Ishikawa (cell line): ENCODE measurements around the gene WDR48.

Experiments
- CEBPB ChIP-seq: IDR thresholded peaks from 2 replicates; pipeline ENCODE4 v1.6.1; 2012
- CREB1 ChIP-seq: IDR thresholded peaks from 2 replicates; pipeline ENCODE4 v1.6.1; 2012; ENCODE audit warnings: low read depth
- EGR1 ChIP-seq: IDR thresholded peaks from 2 replicates; pipeline ENCODE4 v1.6.1; 2012
- EP300 ChIP-seq: IDR thresholded peaks from 2 replicates; pipeline ENCODE4 v1.6.1; 2012; ENCODE audit warnings: borderline replicate concordance
- FOXM1 ChIP-seq: IDR thresholded peaks from 2 replicates; pipeline ENCODE4 v1.6.1; 2012; ENCODE audit warnings: low read depth, borderline replicate concordance
- NFIC ChIP-seq: IDR thresholded peaks from 2 replicates; pipeline ENCODE4 v1.6.1; 2012
- RAD21 ChIP-seq: IDR thresholded peaks from 2 replicates; pipeline ENCODE4 v1.6.1; 2012; ENCODE audit warnings: low read depth
- TAF1 ChIP-seq: IDR thresholded peaks from 2 replicates; pipeline ENCODE4 v1.6.1; 2012; ENCODE audit warnings: low read depth, mild to moderate bottlenecking
- TCF12 ChIP-seq: IDR thresholded peaks from 2 replicates; pipeline ENCODE4 v1.6.1; 2012; ENCODE audit warnings: low read depth
- TEAD4 ChIP-seq: IDR thresholded peaks from 2 replicates; pipeline ENCODE4 v1.6.1; 2012
- YY1 ChIP-seq: IDR thresholded peaks from 2 replicates; pipeline ENCODE4 v1.6.1; 2012; ENCODE audit warnings: low read depth
- ZBTB7A ChIP-seq: IDR thresholded peaks from 2 replicates; pipeline ENCODE4 v1.6.1; 2012; ENCODE audit warnings: low read depth
- TF ChIP-seq, protein P1 (sequence below): IDR thresholded peaks from 2 replicates; pipeline ENCODE4 v1.6.1; 2012; ENCODE audit warnings: low read depth, mild to moderate bottlenecking
- TF ChIP-seq, protein P2 (sequence below): IDR thresholded peaks from 2 replicates; pipeline ENCODE4 v1.6.1; 2012
- TF ChIP-seq, protein P3 (sequence below): IDR thresholded peaks from 2 replicates; pipeline ENCODE4 v1.6.1; 2012

The WDR48 gene

DNA sequence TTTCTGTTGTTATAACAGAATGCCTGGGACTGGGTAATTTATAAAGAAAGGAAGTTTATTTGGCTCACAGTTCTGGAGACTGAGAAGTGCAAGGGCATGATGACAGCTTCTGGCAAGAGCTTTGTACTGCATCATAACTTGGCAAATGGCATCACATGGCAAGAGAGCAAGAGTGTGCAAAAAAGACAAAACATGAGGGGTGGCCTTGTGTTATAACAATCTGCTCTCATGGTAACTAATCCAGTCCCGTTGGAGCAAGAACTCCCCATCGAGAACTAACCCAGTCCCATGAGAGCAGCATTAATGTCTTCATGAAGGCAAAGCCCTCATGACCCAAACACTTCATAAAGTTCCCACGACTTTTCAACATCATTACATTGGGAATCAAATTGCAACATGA, 23.3 kb upstream of the WDR48 start:
- TF ChIP-seq, protein P1, sequence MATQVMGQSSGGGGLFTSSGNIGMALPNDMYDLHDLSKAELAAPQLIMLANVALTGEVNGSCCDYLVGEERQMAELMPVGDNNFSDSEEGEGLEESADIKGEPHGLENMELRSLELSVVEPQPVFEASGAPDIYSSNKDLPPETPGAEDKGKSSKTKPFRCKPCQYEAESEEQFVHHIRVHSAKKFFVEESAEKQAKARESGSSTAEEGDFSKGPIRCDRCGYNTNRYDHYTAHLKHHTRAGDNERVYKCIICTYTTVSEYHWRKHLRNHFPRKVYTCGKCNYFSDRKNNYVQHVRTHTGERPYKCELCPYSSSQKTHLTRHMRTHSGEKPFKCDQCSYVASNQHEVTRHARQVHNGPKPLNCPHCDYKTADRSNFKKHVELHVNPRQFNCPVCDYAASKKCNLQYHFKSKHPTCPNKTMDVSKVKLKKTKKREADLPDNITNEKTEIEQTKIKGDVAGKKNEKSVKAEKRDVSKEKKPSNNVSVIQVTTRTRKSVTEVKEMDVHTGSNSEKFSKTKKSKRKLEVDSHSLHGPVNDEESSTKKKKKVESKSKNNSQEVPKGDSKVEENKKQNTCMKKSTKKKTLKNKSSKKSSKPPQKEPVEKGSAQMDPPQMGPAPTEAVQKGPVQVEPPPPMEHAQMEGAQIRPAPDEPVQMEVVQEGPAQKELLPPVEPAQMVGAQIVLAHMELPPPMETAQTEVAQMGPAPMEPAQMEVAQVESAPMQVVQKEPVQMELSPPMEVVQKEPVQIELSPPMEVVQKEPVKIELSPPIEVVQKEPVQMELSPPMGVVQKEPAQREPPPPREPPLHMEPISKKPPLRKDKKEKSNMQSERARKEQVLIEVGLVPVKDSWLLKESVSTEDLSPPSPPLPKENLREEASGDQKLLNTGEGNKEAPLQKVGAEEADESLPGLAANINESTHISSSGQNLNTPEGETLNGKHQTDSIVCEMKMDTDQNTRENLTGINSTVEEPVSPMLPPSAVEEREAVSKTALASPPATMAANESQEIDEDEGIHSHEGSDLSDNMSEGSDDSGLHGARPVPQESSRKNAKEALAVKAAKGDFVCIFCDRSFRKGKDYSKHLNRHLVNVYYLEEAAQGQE: no peak
- no peak for TF ChIP-seq ZBTB7A
- TF ChIP-seq TCF12: no peak
- TF ChIP-seq FOXM1: no peak
- TF ChIP-seq EP300: no peak
- no peak for TF ChIP-seq EGR1
- no peak for TF ChIP-seq TEAD4
- TF ChIP-seq RAD21: no peak
- no peak for TF ChIP-seq TAF1
- no peak for TF ChIP-seq CREB1
- TF ChIP-seq, protein P2, sequence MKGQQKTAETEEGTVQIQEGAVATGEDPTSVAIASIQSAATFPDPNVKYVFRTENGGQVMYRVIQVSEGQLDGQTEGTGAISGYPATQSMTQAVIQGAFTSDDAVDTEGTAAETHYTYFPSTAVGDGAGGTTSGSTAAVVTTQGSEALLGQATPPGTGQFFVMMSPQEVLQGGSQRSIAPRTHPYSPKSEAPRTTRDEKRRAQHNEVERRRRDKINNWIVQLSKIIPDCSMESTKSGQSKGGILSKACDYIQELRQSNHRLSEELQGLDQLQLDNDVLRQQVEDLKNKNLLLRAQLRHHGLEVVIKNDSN: no peak
- no peak for TF ChIP-seq YY1

DNA sequence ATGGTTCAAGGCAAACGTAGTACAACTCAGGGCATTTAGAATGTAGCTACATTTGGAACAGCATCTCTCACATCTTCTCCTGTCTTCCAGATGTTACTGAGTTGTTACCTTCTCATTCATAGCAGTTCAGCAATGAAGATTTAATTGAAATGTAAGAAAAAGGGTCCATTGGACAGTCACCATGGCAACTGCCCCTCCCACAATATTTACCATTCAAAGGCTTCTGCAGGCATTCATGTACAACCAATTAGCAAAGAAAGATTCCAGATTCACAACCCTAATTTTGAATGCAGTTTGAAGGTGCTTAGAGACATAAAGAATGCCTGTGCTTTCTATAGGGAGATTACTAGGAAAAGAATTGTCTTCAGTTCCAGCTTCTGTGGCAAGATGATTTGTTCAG, 22.3 kb upstream of the WDR48 start:
- TF ChIP-seq TCF12 (no peak), RAD21 (no peak), NFIC (no peak), CREB1 (no peak), EP300 (no peak), YY1 (no peak), FOXM1 (no peak), TAF1 (no peak), CEBPB (no peak), EGR1 (no peak), ZBTB7A (no peak), TEAD4 (no peak)
- TF ChIP-seq, protein P1: no peak
- TF ChIP-seq, protein P3, sequence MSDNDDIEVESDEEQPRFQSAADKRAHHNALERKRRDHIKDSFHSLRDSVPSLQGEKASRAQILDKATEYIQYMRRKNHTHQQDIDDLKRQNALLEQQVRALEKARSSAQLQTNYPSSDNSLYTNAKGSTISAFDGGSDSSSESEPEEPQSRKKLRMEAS: no peak
- TF ChIP-seq, protein P2: no peak

DNA sequence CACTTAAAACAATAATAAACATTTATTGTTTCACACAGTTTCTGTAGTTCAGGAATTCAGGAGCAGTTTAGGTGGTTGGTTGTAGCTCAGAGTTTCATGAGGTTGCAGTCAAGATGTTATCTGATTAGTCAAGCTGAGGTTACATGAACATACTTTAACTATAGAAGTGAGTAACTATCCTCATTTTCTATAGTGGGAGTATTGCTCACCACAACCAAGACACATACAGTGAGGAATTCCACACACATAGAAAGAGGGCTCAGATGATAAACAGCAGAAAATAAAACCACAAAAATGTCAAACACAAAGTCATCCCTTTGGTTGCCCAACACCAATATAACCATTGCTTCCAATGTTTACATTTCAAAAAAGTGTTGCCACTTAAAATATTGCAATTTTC, 13.7 kb upstream of the WDR48 start:
- no peak for TF ChIP-seq EP300
- TF ChIP-seq, protein P2: no peak
- TF ChIP-seq, protein P1: no peak
- TF ChIP-seq TEAD4: no peak
- TF ChIP-seq NFIC: no peak

DNA sequence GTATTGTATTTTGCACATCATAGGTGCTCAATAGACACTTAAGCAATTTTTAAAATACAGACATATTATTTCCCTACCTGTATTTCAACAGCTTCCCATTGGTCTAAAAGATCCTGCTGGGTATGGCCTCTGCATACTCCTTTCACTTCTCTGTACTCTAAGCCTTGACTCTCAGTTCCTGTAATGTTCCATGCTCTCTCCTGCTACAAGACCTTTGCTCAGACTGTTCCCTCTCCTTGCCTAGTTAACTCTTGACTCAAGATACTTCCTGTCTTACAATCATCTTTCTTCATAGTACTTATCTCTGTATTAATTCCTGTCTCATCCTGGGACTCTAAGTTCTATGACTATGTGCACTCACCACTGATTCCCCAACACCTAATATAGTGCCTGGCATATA, 1.8 kb upstream of the WDR48 start:
- TF ChIP-seq, protein P3: no peak
- no peak for TF ChIP-seq EGR1
- TF ChIP-seq, protein P1: no peak
- no peak for TF ChIP-seq CEBPB
- TF ChIP-seq, protein P2: no peak
- no peak for TF ChIP-seq TCF12
- no peak for TF ChIP-seq ZBTB7A
- TF ChIP-seq FOXM1: no peak
- TF ChIP-seq YY1: no peak
- no peak for TF ChIP-seq EP300
- TF ChIP-seq NFIC: no peak
- no peak for TF ChIP-seq TEAD4
- TF ChIP-seq CREB1: no peak
- no peak for TF ChIP-seq TAF1
- TF ChIP-seq RAD21: no peak
